H9 (cell line): Measurements from ENCODE around the gene BMPER. TPM values are rescaled to one million over a fixed set of nuclear protein-coding genes. Genes with fewer than 3 reads are reported as not detected.

ENCODE experiments used
- DNase-seq: peaks from one replicate; pipeline ENCODE4 v3.0.0-alpha.2; 2017
- H2AFZ ChIP-seq: one replicate; pipeline ENCODE4 v1.6.1; 2013; ENCODE audit warnings: mild to moderate bottlenecking, low read length, control low read depth, moderate library complexity
- H2AK5ac ChIP-seq: 2 replicates; pipeline ENCODE4 v1.6.1; 2013; ENCODE audit warnings: low read length, control low read depth, mixed read lengths; ENCODE audit not compliant: insufficient read length
- H2BK120ac ChIP-seq: one replicate; pipeline ENCODE4 v1.6.1; 2013; ENCODE audit warnings: low read depth, mild to moderate bottlenecking, low read length, control low read depth, inconsistent platforms; ENCODE audit not compliant: poor library complexity, severe bottlenecking
- H2BK12ac ChIP-seq: 2 replicates; pipeline ENCODE4 v1.6.1; 2013; ENCODE audit warnings: low read length, control low read depth, mixed read lengths, low read depth; ENCODE audit not compliant: insufficient read length
- H2BK15ac ChIP-seq: 2 replicates; pipeline ENCODE4 v1.6.1; 2013; ENCODE audit warnings: low read depth, low read length, control low read depth
- H2BK20ac ChIP-seq: one replicate; pipeline ENCODE4 v1.6.1; 2013; ENCODE audit warnings: low read depth, mild to moderate bottlenecking, low read length, control low read depth, inconsistent platforms; ENCODE audit not compliant: poor library complexity, severe bottlenecking
- H2BK5ac ChIP-seq: 2 replicates; pipeline ENCODE4 v1.6.1; 2013; ENCODE audit warnings: low read length, control low read depth, mixed read lengths; ENCODE audit not compliant: insufficient read length
- H3K14ac ChIP-seq: 2 replicates; pipeline ENCODE4 v1.6.1; 2013; ENCODE audit warnings: low read length, control low read depth; ENCODE audit not compliant: insufficient read depth
- H3K18ac ChIP-seq: 2 replicates; pipeline ENCODE4 v1.6.1; 2013; ENCODE audit warnings: low read depth, mild to moderate bottlenecking, mixed read lengths, low read length, control low read depth; ENCODE audit not compliant: insufficient read length
- H3K23ac ChIP-seq: 2 replicates; pipeline ENCODE4 v1.6.1; 2013; ENCODE audit warnings: low read length, control low read depth, mixed read lengths, low read depth; ENCODE audit not compliant: insufficient read length
- H3K23me2 ChIP-seq: 2 replicates; pipeline ENCODE4 v1.6.1; 2013; ENCODE audit warnings: low read depth, mild to moderate bottlenecking, mixed read lengths, low read length, control low read depth; ENCODE audit not compliant: insufficient read length, poor library complexity, severe bottlenecking
- H3K27ac ChIP-seq: 2 replicates; pipeline ENCODE4 v1.5.1; 2013; ENCODE audit warnings: low read length, control low read depth, mixed read lengths, low read depth; ENCODE audit not compliant: insufficient read length
- H3K27me3 ChIP-seq: 2 replicates; pipeline ENCODE4 v1.6.1; 2013; ENCODE audit warnings: low read length, control low read depth, inconsistent platforms; ENCODE audit not compliant: insufficient read depth
- H3K4ac ChIP-seq: 2 replicates; pipeline ENCODE4 v1.6.1; 2013; ENCODE audit warnings: low read depth, mild to moderate bottlenecking, control low read depth, inconsistent platforms, low read length, moderate library complexity
- H3K4me1 ChIP-seq: 2 replicates; pipeline ENCODE4 v1.6.1; 2013; ENCODE audit warnings: low read length, control low read depth, inconsistent platforms; ENCODE audit not compliant: insufficient read depth
- H3K4me2 ChIP-seq: 2 replicates; pipeline ENCODE4 v1.6.1; 2013; ENCODE audit warnings: low read length, control low read depth, mixed read lengths; ENCODE audit not compliant: insufficient read length, insufficient read depth
- H3K56ac ChIP-seq: 2 replicates; pipeline ENCODE4 v1.6.1; 2013; ENCODE audit warnings: low read depth, mild to moderate bottlenecking, mixed read lengths, low read length, control low read depth; ENCODE audit not compliant: insufficient read length
- H3K79me1 ChIP-seq: 2 replicates; pipeline ENCODE4 v1.6.1; 2013; ENCODE audit warnings: low read depth, mild to moderate bottlenecking, moderate library complexity, low read length, control low read depth, inconsistent platforms; ENCODE audit not compliant: insufficient read depth, poor library complexity, severe bottlenecking
- H3K79me2 ChIP-seq: 2 replicates; pipeline ENCODE4 v1.6.1; 2013; ENCODE audit warnings: low read length, control low read depth, inconsistent platforms; ENCODE audit not compliant: insufficient read depth
- H3K9ac ChIP-seq: 2 replicates; pipeline ENCODE4 v1.6.1; 2013; ENCODE audit warnings: low read length, control low read depth, mixed read lengths; ENCODE audit not compliant: insufficient read length; ENCODE audit errors: extremely low read depth
- H3K9me3 ChIP-seq: one replicate; pipeline ENCODE4 v1.6.1; 2013; ENCODE audit warnings: low read depth, low read length, inconsistent platforms; ENCODE audit not compliant: control insufficient read depth
- H3T11ph ChIP-seq: one replicate; pipeline ENCODE4 v1.6.1; 2013; ENCODE audit warnings: mild to moderate bottlenecking, low read length, control low read depth, inconsistent platforms
- H4K20me1 ChIP-seq: one replicate; pipeline ENCODE4 v1.6.1; 2013; ENCODE audit not compliant: control insufficient read depth, insufficient read length, insufficient read depth
- H4K5ac ChIP-seq: 2 replicates; pipeline ENCODE4 v1.6.1; 2013; ENCODE audit warnings: low read depth, mild to moderate bottlenecking, mixed read lengths, low read length, control low read depth; ENCODE audit not compliant: insufficient read length
- H4K8ac ChIP-seq: replicated peaks from 2 replicates; pipeline ENCODE4 v1.6.1; 2013; ENCODE audit warnings: low read length, control low read depth, mixed read lengths, low read depth; ENCODE audit not compliant: insufficient read length
- H4K91ac ChIP-seq: 2 replicates; pipeline ENCODE4 v1.6.1; 2013; ENCODE audit warnings: low read depth, mild to moderate bottlenecking, moderate library complexity, mixed read lengths, low read length, control low read depth; ENCODE audit not compliant: insufficient read length
- H3K27ac Mint-ChIP-seq, 3 experiments: 2 replicates in 2 of 3; 3 replicates in 1 of 3; pipeline ENCODE4 v1.8.0; 2020 to 2021; ENCODE audit warnings: mixed read lengths in 3 of 3, mild to moderate bottlenecking in 1 of 3, moderate library complexity in 1 of 3
- H3K27me3 Mint-ChIP-seq: 2 replicates; pipeline ENCODE4 v1.8.0; 2021; ENCODE audit warnings: low read depth, mild to moderate bottlenecking, moderate library complexity, mixed read lengths
- H3K36me3 Mint-ChIP-seq, 3 experiments: 2 replicates in 2 of 3; 3 replicates in 1 of 3; pipeline ENCODE4 v1.8.0; 2020 to 2021; ENCODE audit warnings: low read depth in 3 of 3, mixed read lengths in 3 of 3; ENCODE audit not compliant: insufficient read depth in 1 of 3
- H3K4me1 Mint-ChIP-seq, 2 experiments: 2 replicates each; pipeline ENCODE4 v1.8.0; 2020; ENCODE audit warnings: mixed read lengths in 2 of 2
- H3K4me3 Mint-ChIP-seq, 2 experiments: 2 replicates in 1 of 2; 3 replicates in 1 of 2; pipeline ENCODE4 v1.8.0; 2020 to 2021; ENCODE audit warnings: mild to moderate bottlenecking in 2 of 2, mixed read lengths in 2 of 2, moderate library complexity in 1 of 2
- H3K9me3 Mint-ChIP-seq, 2 experiments: 2 replicates in 1 of 2; 3 replicates in 1 of 2; pipeline ENCODE4 v1.8.0; 2020; ENCODE audit warnings: mild to moderate bottlenecking in 2 of 2, mixed read lengths in 2 of 2, moderate library complexity in 1 of 2
- WGBS: extraction: QIAGEN DNeasy Blood & Tissue Kit; methylation state at CpG from one replicate; pipeline ENCODE4 v1.1.7; 2013; ENCODE audit warnings: missing lambda C conversion rate, low lambda C conversion rate, mixed read lengths; ENCODE audit not compliant: insufficient read length; ENCODE audit errors: extremely low coverage; 5-methylcytosine and 5-hydroxymethylcytosine counted together
- total RNA-seq: library from RNA; stranded (reverse); gene quantifications from 2 replicates; pipeline ENCODE4 v1.2.1, GENCODE V29; 2021
- TF ChIP-seq, protein P1 (sequence below): fragments of 200-600 bp; sonication (generic); conservative IDR thresholded peaks from 3 replicates; pipeline ENCODE4 v1.8.0; 2021; ENCODE audit warnings: antibody characterized with exemption, mild to moderate bottlenecking

Gene BMPER
- total RNA-seq, 1 experiment from 2014 or later, result 0.20 TPM

DNA sequence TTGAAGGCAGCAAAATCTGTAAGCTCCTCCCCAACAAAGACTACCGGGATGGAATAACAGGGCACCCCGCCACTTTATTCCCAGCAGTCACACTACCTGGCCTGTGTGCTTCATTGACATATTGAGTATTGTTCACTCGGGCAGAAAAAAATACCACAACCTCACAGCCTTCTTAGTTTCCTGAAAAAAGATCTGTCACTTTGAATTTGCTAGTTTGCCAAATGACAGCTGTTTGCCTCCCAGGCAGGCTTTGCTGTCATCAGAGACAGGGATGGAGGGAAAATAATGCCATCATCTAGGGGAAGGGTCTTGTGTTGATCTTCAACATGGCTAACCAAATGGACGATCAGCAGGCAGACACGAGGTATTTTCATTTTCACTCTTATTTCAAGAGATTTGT, 26.9 kb downstream of the BMPER start:
- H3K4me1 ChIP-seq, result no peaks in the 10 kb centered on the region
- H2AK5ac ChIP-seq, result no peak overlapping the region
- no peak overlapping the region for H3K14ac ChIP-seq
- H3K79me2 ChIP-seq, result no peaks in the 10 kb centered on the region
- H3T11ph ChIP-seq, result no peak overlapping the region
- no peaks in the 10 kb centered on the region for H3K79me1 ChIP-seq
- no peak overlapping the region for H2BK120ac ChIP-seq
- Mint-ChIP-seq H3K4me1 (peaks cover 13 to 24% of the 10 kb centered on the region in 2 experiments), H3K27ac (no peak overlapping the region), H3K4me3 (no peak overlapping the region), H3K27me3 (peaks cover 2% of the 10 kb centered on the region; the same call in 1 of the 2 replicates), H3K9me3 (no peaks in the 10 kb centered on the region), H3K36me3 (no peaks in the 10 kb centered on the region)
- no peak overlapping the region for H3K18ac ChIP-seq
- no CpG with 5 or more reads among the region's 5 CpGs for WGBS
- no peak overlapping the region for H2BK12ac ChIP-seq
- no peak overlapping the region for H2BK20ac ChIP-seq
- no peak for DNase-seq
- no peaks in the 10 kb centered on the region for H3K9me3 ChIP-seq
- H2AFZ ChIP-seq, result no peak overlapping the region
- H3K9ac ChIP-seq, result no peak overlapping the region
- H4K8ac ChIP-seq, result no peak overlapping the region
- no peak overlapping the region for H3K4me2 ChIP-seq
- H4K5ac ChIP-seq, result no peak overlapping the region
- no peaks in the 10 kb centered on the region for H3K27me3 ChIP-seq
- TF ChIP-seq, protein P1, sequence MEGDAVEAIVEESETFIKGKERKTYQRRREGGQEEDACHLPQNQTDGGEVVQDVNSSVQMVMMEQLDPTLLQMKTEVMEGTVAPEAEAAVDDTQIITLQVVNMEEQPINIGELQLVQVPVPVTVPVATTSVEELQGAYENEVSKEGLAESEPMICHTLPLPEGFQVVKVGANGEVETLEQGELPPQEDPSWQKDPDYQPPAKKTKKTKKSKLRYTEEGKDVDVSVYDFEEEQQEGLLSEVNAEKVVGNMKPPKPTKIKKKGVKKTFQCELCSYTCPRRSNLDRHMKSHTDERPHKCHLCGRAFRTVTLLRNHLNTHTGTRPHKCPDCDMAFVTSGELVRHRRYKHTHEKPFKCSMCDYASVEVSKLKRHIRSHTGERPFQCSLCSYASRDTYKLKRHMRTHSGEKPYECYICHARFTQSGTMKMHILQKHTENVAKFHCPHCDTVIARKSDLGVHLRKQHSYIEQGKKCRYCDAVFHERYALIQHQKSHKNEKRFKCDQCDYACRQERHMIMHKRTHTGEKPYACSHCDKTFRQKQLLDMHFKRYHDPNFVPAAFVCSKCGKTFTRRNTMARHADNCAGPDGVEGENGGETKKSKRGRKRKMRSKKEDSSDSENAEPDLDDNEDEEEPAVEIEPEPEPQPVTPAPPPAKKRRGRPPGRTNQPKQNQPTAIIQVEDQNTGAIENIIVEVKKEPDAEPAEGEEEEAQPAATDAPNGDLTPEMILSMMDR, result no peak
- no peak overlapping the region for H3K4ac ChIP-seq
- no peaks in the 10 kb centered on the region for H4K20me1 ChIP-seq
- H3K23me2 ChIP-seq, result no peaks in the 10 kb centered on the region
- no peak overlapping the region for H2BK15ac ChIP-seq
- no peak overlapping the region for H3K23ac ChIP-seq
- no peak overlapping the region for H3K27ac ChIP-seq
- no peak overlapping the region for H3K56ac ChIP-seq
- no peak overlapping the region for H2BK5ac ChIP-seq
- H4K91ac ChIP-seq, result no peak overlapping the region
